RWPE2 (cell line): Measurements from ENCODE around the gene ZDHHC13.
A peak's percentile ranks its signal among the peaks of the same experiment; 100 is the strongest.

Experiments used
- ATAC-seq: fragments of 200-7000 bp; cut with Tn5 transposase; 3 replicates; pipeline ENCODE4 v1.9.1; 2021; ENCODE audit warnings: low read depth
- DNase-seq: peaks from one replicate; pipeline ENCODE4 v3.0.0-alpha.2; 2020; ENCODE audit warnings: low spot score
- H3K27ac ChIP-seq: fragments of 450-650 bp; 2 replicates; pipeline ENCODE4 v1.5.1; 2017; ENCODE audit warnings: mild to moderate bottlenecking; ENCODE audit not compliant: poor library complexity, severe bottlenecking
- H3K27me3 ChIP-seq: fragments of 250-450 bp; sonication (Bioruptor Pico); 2 replicates; pipeline ENCODE4 v1.5.1; 2021; ENCODE audit warnings: mild to moderate bottlenecking, moderate library complexity; ENCODE audit not compliant: insufficient read depth, poor library complexity, severe bottlenecking
- H3K36me3 ChIP-seq: fragments of 250-450 bp; sonication (Bioruptor Pico); 2 replicates; pipeline ENCODE4 v1.5.1; 2020; ENCODE audit warnings: low read depth, mild to moderate bottlenecking, moderate library complexity
- H3K4me1 ChIP-seq: fragments of 250-450 bp; sonication (Bioruptor Pico); 2 replicates; pipeline ENCODE4 v1.5.1; 2021; ENCODE audit warnings: mild to moderate bottlenecking, moderate library complexity; ENCODE audit not compliant: insufficient read depth, poor library complexity, severe bottlenecking
- H3K4me3 ChIP-seq: fragments of 250-450 bp; sonication (Bioruptor Pico); 2 replicates; pipeline ENCODE4 v1.5.1; 2021; ENCODE audit warnings: mild to moderate bottlenecking, moderate library complexity; ENCODE audit not compliant: severe bottlenecking
- H3K9me3 ChIP-seq: fragments of 250-450 bp; sonication (Bioruptor Pico); 2 replicates; pipeline ENCODE4 v1.5.1; 2021; ENCODE audit warnings: mild to moderate bottlenecking, moderate library complexity; ENCODE audit not compliant: severe bottlenecking
- TF ChIP-seq, protein P1 (sequence below): fragments of 450-650 bp; IDR thresholded peaks from one replicate; pipeline ENCODE4 v1.5.1; 2017; ENCODE audit warnings: mild to moderate bottlenecking, moderate library complexity; ENCODE audit not compliant: poor library complexity, severe bottlenecking

Gene ZDHHC13

GRCh38 chr11:19099093-19099492 lies 17.9 kb upstream of the ZDHHC13 start:
- DNase-seq (no peak), ATAC-seq (no peak)
- Histone ChIP-seq H3K27ac (no peak overlapping the region), H3K4me3 (no peak overlapping the region), H3K27me3 (no peaks in the 10 kb centered on the region), H3K4me1 (peaks cover 5% of the 10 kb centered on the region), H3K9me3 (no peaks in the 10 kb centered on the region), H3K36me3 (no peaks in the 10 kb centered on the region)
- TF ChIP-seq, protein P1, sequence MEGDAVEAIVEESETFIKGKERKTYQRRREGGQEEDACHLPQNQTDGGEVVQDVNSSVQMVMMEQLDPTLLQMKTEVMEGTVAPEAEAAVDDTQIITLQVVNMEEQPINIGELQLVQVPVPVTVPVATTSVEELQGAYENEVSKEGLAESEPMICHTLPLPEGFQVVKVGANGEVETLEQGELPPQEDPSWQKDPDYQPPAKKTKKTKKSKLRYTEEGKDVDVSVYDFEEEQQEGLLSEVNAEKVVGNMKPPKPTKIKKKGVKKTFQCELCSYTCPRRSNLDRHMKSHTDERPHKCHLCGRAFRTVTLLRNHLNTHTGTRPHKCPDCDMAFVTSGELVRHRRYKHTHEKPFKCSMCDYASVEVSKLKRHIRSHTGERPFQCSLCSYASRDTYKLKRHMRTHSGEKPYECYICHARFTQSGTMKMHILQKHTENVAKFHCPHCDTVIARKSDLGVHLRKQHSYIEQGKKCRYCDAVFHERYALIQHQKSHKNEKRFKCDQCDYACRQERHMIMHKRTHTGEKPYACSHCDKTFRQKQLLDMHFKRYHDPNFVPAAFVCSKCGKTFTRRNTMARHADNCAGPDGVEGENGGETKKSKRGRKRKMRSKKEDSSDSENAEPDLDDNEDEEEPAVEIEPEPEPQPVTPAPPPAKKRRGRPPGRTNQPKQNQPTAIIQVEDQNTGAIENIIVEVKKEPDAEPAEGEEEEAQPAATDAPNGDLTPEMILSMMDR = no peak

- TF ChIP-seq, protein P1 = no peak
- DNase-seq (no peak), ATAC-seq (no peak)
- no peak overlapping the region for H3K27ac ChIP-seq
- H3K36me3 ChIP-seq = no peaks in the 10 kb centered on the region
- peaks cover 5% of the 10 kb centered on the region for H3K4me1 ChIP-seq
- H3K9me3 ChIP-seq = no peaks in the 10 kb centered on the region
- H3K4me3 ChIP-seq = no peak overlapping the region
- H3K27me3 ChIP-seq = no peaks in the 10 kb centered on the region
These were observed 16.1 kb upstream of the ZDHHC13 start for GRCh38 chr11:19100885-19101284.

GRCh38 chr11:19101796-19102520 lies 15.0 kb upstream of the ZDHHC13 start:
- Histone ChIP-seq H3K27ac (no peak overlapping the region), H3K9me3 (no peaks in the 10 kb centered on the region), H3K4me3 (no peak overlapping the region), H3K4me1 (peaks cover 5% of the 10 kb centered on the region), H3K27me3 (no peaks in the 10 kb centered on the region), H3K36me3 (no peaks in the 10 kb centered on the region)
- ATAC-seq (peak; percentile 80), DNase-seq (no peak)
- TF ChIP-seq, protein P1 = no peak

DNA sequence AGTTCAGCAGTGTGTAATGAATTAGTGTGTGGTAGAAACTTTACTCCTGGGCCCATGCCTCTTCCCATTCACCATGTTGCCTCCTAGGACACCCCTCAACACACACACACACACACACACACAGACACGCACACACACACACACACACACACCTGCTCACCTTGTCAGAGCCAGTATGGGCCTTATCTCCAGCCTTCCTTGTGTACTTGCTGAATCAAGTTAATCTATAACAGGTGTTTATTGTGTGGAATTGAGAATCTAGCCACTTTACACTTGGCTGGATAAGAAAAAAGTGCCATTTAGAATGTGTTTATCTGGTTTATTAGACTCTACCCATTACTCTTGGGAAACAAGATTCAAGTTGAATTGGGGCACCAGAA lies 14.5 kb upstream of the ZDHHC13 start:
- TF ChIP-seq, protein P1 = no peak
- Histone ChIP-seq H3K27ac (no peak overlapping the region), H3K9me3 (no peaks in the 10 kb centered on the region), H3K4me3 (no peak overlapping the region), H3K4me1 (peaks cover 5% of the 10 kb centered on the region), H3K27me3 (no peaks in the 10 kb centered on the region), H3K36me3 (no peaks in the 10 kb centered on the region)
- no peak for DNase-seq
- no peak for ATAC-seq

DNA sequence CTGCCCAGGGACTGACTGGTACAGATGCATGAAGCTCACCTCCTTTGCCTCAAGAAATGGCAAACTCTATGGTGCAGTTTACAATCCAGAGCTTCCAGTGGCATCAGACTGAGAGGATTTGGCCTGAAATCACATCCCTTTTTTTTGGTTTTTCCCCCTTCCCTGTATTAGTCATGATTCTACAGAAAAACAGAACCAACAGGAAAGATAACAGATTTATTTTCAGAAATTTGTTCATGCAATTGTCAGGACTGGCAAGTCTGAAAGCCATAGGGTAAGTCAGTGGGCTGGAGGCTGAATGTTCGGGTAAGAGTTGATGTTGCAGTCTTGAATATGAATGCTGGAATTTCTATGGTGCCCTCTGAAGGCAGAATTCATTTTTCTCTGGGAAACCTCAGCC lies 12.0 kb upstream of the ZDHHC13 start:
- no peak for ATAC-seq

More for the DNA sequence above, 12.0 kb upstream of the ZDHHC13 start:
- no peak for DNase-seq
- H3K9me3 ChIP-seq = no peaks in the 10 kb centered on the region
- no peaks in the 10 kb centered on the region for H3K27me3 ChIP-seq
- no peak overlapping the region for H3K4me3 ChIP-seq
- H3K36me3 ChIP-seq = no peaks in the 10 kb centered on the region
- H3K27ac ChIP-seq = no peak overlapping the region
- TF ChIP-seq, protein P1 = no peak
- peaks cover 5% of the 10 kb centered on the region for H3K4me1 ChIP-seq
